MCF 10A (cell line): Measurements from ENCODE around the gene ARHGAP24. TPM values are rescaled to one million over a fixed set of nuclear protein-coding genes. Genes with fewer than 3 reads are reported as not detected.

ENCODE experiments used
- BruUV-seq: library from RNA; stranded (reverse); fragments of 400-500 nt; replicated peaks from 2 replicates; lab custom pipeline; 2021; lab: Mats Ljungman, UMichigan
- CTCF ChIA-PET: fragments of 300-600 bp; sonication (Branson Sonifier 250); formaldehyde crosslinking; extraction: SDS; loops from one replicate; lab custom pipeline; 2021; ENCODE audit warnings: antibody characterized with exemption, inconsistent platforms; lab: Yijun Ruan, JAX
- POLR2A ChIA-PET: fragments of 300-600, 350-650 bp; sonication (Branson Sonifier 250); formaldehyde crosslinking; extraction: SDS; loops from one replicate; lab custom pipeline; 2020; ENCODE audit warnings: antibody characterized with exemption, inconsistent platforms; lab: Yijun Ruan, JAX
- DNase-seq: peaks from one replicate; pipeline ENCODE4 v3.0.0-alpha.2; 2018; ENCODE audit not compliant: unreplicated experiment
- H3K27ac Mint-ChIP-seq: one replicate; pipeline ENCODE4 v1.8.0; 2022; ENCODE audit warnings: mild to moderate bottlenecking, low read depth, mixed read lengths; ENCODE audit not compliant: unreplicated experiment
- H3K27me3 Mint-ChIP-seq: one replicate; pipeline ENCODE4 v1.8.0; 2022; ENCODE audit warnings: mixed read lengths; ENCODE audit not compliant: insufficient read depth, unreplicated experiment
- H3K36me3 Mint-ChIP-seq: one replicate; pipeline ENCODE4 v1.8.0; 2022; ENCODE audit warnings: mild to moderate bottlenecking, moderate library complexity, mixed read lengths; ENCODE audit not compliant: insufficient read depth, unreplicated experiment
- H3K4me1 Mint-ChIP-seq: one replicate; pipeline ENCODE4 v1.8.0; 2022; ENCODE audit warnings: mixed read lengths; ENCODE audit not compliant: insufficient read depth, unreplicated experiment
- H3K4me3 Mint-ChIP-seq: one replicate; pipeline ENCODE4 v1.8.0; 2022; ENCODE audit warnings: mild to moderate bottlenecking, moderate library complexity, mixed read lengths; ENCODE audit not compliant: unreplicated experiment
- H3K9me3 Mint-ChIP-seq: one replicate; pipeline ENCODE4 v1.8.0; 2022; ENCODE audit warnings: mixed read lengths; ENCODE audit not compliant: unreplicated experiment
- CTCF ChIP-seq: fragments of 200-600 bp; IDR thresholded peaks from one replicate; pipeline ENCODE4 v1.8.0; 2022; ENCODE audit warnings: antibody characterized with exemption, mild to moderate bottlenecking; ENCODE audit not compliant: unreplicated experiment
- intact Hi-C: fragments of 100-400 bp; cut with micrococcal nuclease; formaldehyde crosslinking; loops from 2 replicates; pipeline ENCODE4 v1.14.1; 2022
- total RNA-seq: library from RNA; stranded (reverse); gene quantifications from 2 replicates; pipeline ENCODE4 v1.2.3, GENCODE V29; 2022

ARHGAP24 gene
- total RNA-seq, 1 experiment from 2014 or later: 2.6 TPM

GRCh38 chr4:85919200-85919887 lies 444.4 kb downstream of the ARHGAP24 start:
- TF ChIP-seq CTCF: no peak
- no peak for DNase-seq
- Mint-ChIP-seq H3K4me1 (no peaks in the 10 kb centered on the region), H3K36me3 (no peaks in the 10 kb centered on the region), H3K4me3 (no peak overlapping the region), H3K27me3 (no peaks in the 10 kb centered on the region), H3K27ac (no peak overlapping the region), H3K9me3 (no peaks in the 10 kb centered on the region)
- POLR2A ChIA-PET: no interaction called here
- no TSS peak for BruUV-seq
- CTCF ChIA-PET: no interaction called here
- intact Hi-C loops: no loop called here

- H3K36me3 Mint-ChIP-seq: no peaks in the 10 kb centered on the region
- no peaks in the 10 kb centered on the region for H3K4me1 Mint-ChIP-seq
- H3K27ac Mint-ChIP-seq: no peak overlapping the region
- no peaks in the 10 kb centered on the region for H3K9me3 Mint-ChIP-seq
- ChIA-PET POLR2A (no interaction called here), CTCF (interaction anchor here (0.6 kb wide), 1 partner anchor 849 kb away, joined by 6 read pairs; no protein-coding TSS in a partner anchor)
- DNase-seq: no peak
- H3K4me3 Mint-ChIP-seq: no peak overlapping the region
- BruUV-seq: no TSS peak
- intact Hi-C loops: no loop called here
- no peaks in the 10 kb centered on the region for H3K27me3 Mint-ChIP-seq
- TF ChIP-seq CTCF: no peak
These were observed 450.1 kb downstream of the ARHGAP24 start for GRCh38 chr4:85925071-85925470.

- no peaks in the 10 kb centered on the region for H3K9me3 Mint-ChIP-seq
- intact Hi-C loops: no loop called here
- H3K27ac Mint-ChIP-seq: no peak overlapping the region
- no peaks in the 10 kb centered on the region for H3K4me1 Mint-ChIP-seq
- no peaks in the 10 kb centered on the region for H3K27me3 Mint-ChIP-seq
- CTCF ChIA-PET: interaction anchor here (1.0 to 1.4 kb wide), 2 partner anchors 22 to 40 kb away, joined by 4 to 5 read pairs; no protein-coding TSS in a partner anchor
- TF ChIP-seq CTCF: no peak
- H3K4me3 Mint-ChIP-seq: no peak overlapping the region
- DNase-seq: no peak
- no peaks in the 10 kb centered on the region for H3K36me3 Mint-ChIP-seq
- POLR2A ChIA-PET: no interaction called here
- BruUV-seq: no TSS peak
These were observed 454.0 kb downstream of the ARHGAP24 start for GRCh38 chr4:85928775-85929591.

GRCh38 chr4:85929961-85930665 lies 455.2 kb downstream of the ARHGAP24 start:
- DNase-seq: no peak
- no peaks in the 10 kb centered on the region for H3K4me1 Mint-ChIP-seq
- H3K36me3 Mint-ChIP-seq: no peaks in the 10 kb centered on the region
- intact Hi-C loops: no loop called here
- BruUV-seq: no TSS peak
- H3K27ac Mint-ChIP-seq: no peak overlapping the region
- CTCF ChIA-PET: interaction anchor here (0.7 kb wide), 1 partner anchor 38 kb away, joined by 3 read pairs; no protein-coding TSS in a partner anchor
- POLR2A ChIA-PET: no interaction called here
- no peaks in the 10 kb centered on the region for H3K9me3 Mint-ChIP-seq
- no peaks in the 10 kb centered on the region for H3K27me3 Mint-ChIP-seq
- H3K4me3 Mint-ChIP-seq: no peak overlapping the region
- TF ChIP-seq CTCF: no peak
